IMR-90 (cell line): Measurements from ENCODE around the gene OCSTAMP. TPM values are rescaled to one million over a fixed set of nuclear protein-coding genes. Genes with fewer than 3 reads are reported as not detected.
A peak's percentile ranks its signal among the peaks of the same experiment; 100 is the strongest.

Source experiments
- ATAC-seq: fragments of 200-7000 bp; cut with Tn5 transposase; 2 replicates; pipeline ENCODE4 v1.9.1; 2020; ENCODE audit warnings: low read depth, mild to moderate bottlenecking, moderate library complexity
- BruUV-seq: library from RNA; stranded (reverse); fragments of 400-500 nt; replicated peaks from 2 replicates; lab custom pipeline; 2021; lab: Mats Ljungman, UMichigan
- CTCF ChIA-PET: fragments of 300-600 bp; formaldehyde crosslinking; extraction: SDS; loops from one replicate; lab custom pipeline; 2021; ENCODE audit warnings: antibody characterized with exemption; lab: Yijun Ruan, JAX
- POLR2A ChIA-PET: fragments of 300-600 bp; sonication (Branson Sonifier 250); formaldehyde crosslinking; loops from one replicate; lab custom pipeline; 2022; ENCODE audit warnings: antibody characterized with exemption; ENCODE audit not compliant: unreplicated experiment; lab: Charles Lee
- DNase-seq: peaks from one replicate; pipeline ENCODE4 v3.0.0; 2013
- H2AFZ ChIP-seq: replicated peaks from 2 replicates; pipeline ENCODE3; 2013; ENCODE audit warnings: low read length, mild to moderate bottlenecking; ENCODE audit not compliant: poor library complexity
- H2AK5ac ChIP-seq: 2 replicates; pipeline ENCODE4 v1.6.1; 2013; ENCODE audit warnings: low read depth, low read length, inconsistent platforms
- H2AK9ac ChIP-seq: replicated peaks from 2 replicates; pipeline ENCODE3; 2013; ENCODE audit warnings: mild to moderate bottlenecking, low read depth, low read length, moderate library complexity; ENCODE audit not compliant: poor library complexity
- H2BK120ac ChIP-seq: 2 replicates; pipeline ENCODE4 v1.6.1; 2013; ENCODE audit warnings: low read depth, low read length, inconsistent platforms
- H2BK15ac ChIP-seq: 3 replicates; pipeline ENCODE4 v1.6.1; 2013; ENCODE audit warnings: low read depth, low read length, inconsistent platforms
- H2BK20ac ChIP-seq: 2 replicates; pipeline ENCODE4 v1.6.1; 2013; ENCODE audit warnings: low read depth, mild to moderate bottlenecking, inconsistent platforms, low read length, moderate library complexity
- H2BK5ac ChIP-seq: 2 replicates; pipeline ENCODE4 v1.6.1; 2013; ENCODE audit warnings: mild to moderate bottlenecking, low read depth, low read length, inconsistent platforms; ENCODE audit not compliant: poor library complexity, severe bottlenecking
- H3K14ac ChIP-seq: replicated peaks from 2 replicates; pipeline ENCODE4 v1.6.1; 2013; ENCODE audit warnings: low read depth, low read length, inconsistent platforms
- H3K18ac ChIP-seq: 2 replicates; pipeline ENCODE4 v1.6.1; 2013; ENCODE audit warnings: low read depth, low read length, control low read depth
- H3K23ac ChIP-seq: 2 replicates; pipeline ENCODE4 v1.6.1; 2013; ENCODE audit warnings: low read depth, low read length, inconsistent platforms
- H3K27ac ChIP-seq: 2 replicates; pipeline ENCODE4 v1.5.1; 2013; ENCODE audit warnings: mild to moderate bottlenecking, control low read depth, low read length; ENCODE audit not compliant: insufficient read depth
- H3K27me3 ChIP-seq: 2 replicates; pipeline ENCODE4 v1.6.1; 2013; ENCODE audit warnings: low read length; ENCODE audit not compliant: control insufficient read depth, insufficient read depth
- H3K36me3 ChIP-seq: 2 replicates; pipeline ENCODE4 v1.6.1; 2013; ENCODE audit warnings: low read length, mixed read lengths; ENCODE audit not compliant: control insufficient read depth, insufficient read depth
- H3K4ac ChIP-seq: 2 replicates; pipeline ENCODE4 v1.6.1; 2013; ENCODE audit warnings: low read depth, low read length, inconsistent platforms
- H3K4me1 ChIP-seq: 2 replicates; pipeline ENCODE4 v1.6.1; 2013; ENCODE audit warnings: low read length, mixed read lengths; ENCODE audit not compliant: control insufficient read depth, insufficient read depth
- H3K4me2 ChIP-seq: 2 replicates; pipeline ENCODE4 v1.6.1; 2013; ENCODE audit warnings: low read depth, mild to moderate bottlenecking, control low read depth, low read length, moderate library complexity
- H3K4me3 ChIP-seq: 2 replicates; pipeline ENCODE4 v1.5.1; 2013; ENCODE audit warnings: low read depth, mild to moderate bottlenecking, control low read depth, low read length, moderate library complexity; ENCODE audit not compliant: insufficient read depth
- H3K56ac ChIP-seq: 2 replicates; pipeline ENCODE4 v1.6.1; 2013; ENCODE audit warnings: low read length, inconsistent platforms; ENCODE audit not compliant: insufficient read depth; ENCODE audit errors: extremely low read depth
- H3K79me1 ChIP-seq, 2 experiments: 2 replicates each; pipeline ENCODE4 v1.6.1; 2013; ENCODE audit warnings: low read length in 2 of 2, inconsistent platforms in 1 of 2, low read depth in 1 of 2
- H3K9ac ChIP-seq: 2 replicates; pipeline ENCODE4 v1.6.1; 2013; ENCODE audit warnings: low read depth, low read length, control low read depth
- H3K9me1 ChIP-seq: 2 replicates; pipeline ENCODE4 v1.6.1; 2013; ENCODE audit warnings: low read length, inconsistent platforms; ENCODE audit not compliant: insufficient read depth
- H3K9me3 ChIP-seq: 2 replicates; pipeline ENCODE4 v1.6.1; 2013; ENCODE audit warnings: low read length; ENCODE audit not compliant: control insufficient read depth, insufficient read depth
- H4K20me1 ChIP-seq: 2 replicates; pipeline ENCODE4 v1.6.1; 2013; ENCODE audit warnings: low read length, inconsistent platforms; ENCODE audit not compliant: insufficient read depth
- H4K5ac ChIP-seq: 2 replicates; pipeline ENCODE4 v1.6.1; 2013; ENCODE audit warnings: mild to moderate bottlenecking, low read depth, low read length, control low read depth
- H4K8ac ChIP-seq, 2 experiments: 2 replicates each; pipeline ENCODE4 v1.6.1; 2013; ENCODE audit warnings: low read depth in 2 of 2, low read length in 2 of 2, control low read depth in 1 of 2, inconsistent platforms in 1 of 2
- H4K91ac ChIP-seq: 2 replicates; pipeline ENCODE4 v1.6.1; 2013; ENCODE audit warnings: low read depth, low read length, inconsistent platforms; ENCODE audit not compliant: insufficient read depth
- CHD1 ChIP-seq: IDR thresholded peaks from 2 replicates; pipeline ENCODE4 v1.6.1; 2012; ENCODE audit warnings: low read depth, low read length, improper control_type of control experiment
- whole genome bisulfite sequencing, 2 experiments: methylation state at CpG; one replicate each; pipeline versions ENCODE4 v1.1.5 to v1.1.7; 2013; ENCODE audit warnings: missing lambda C conversion rate in 2 of 2; ENCODE audit not compliant: insufficient read length in 1 of 2; ENCODE audit errors: extremely low coverage in 2 of 2; 5-methylcytosine and 5-hydroxymethylcytosine counted together
- dilution Hi-C: fragments of 300-500 bp; cut with HindIII; formaldehyde crosslinking; loops from one replicate; pipeline ENCODE4 v1.14.3; 2018; ENCODE audit warnings: low sequenced_read_pairs; ENCODE audit not compliant: unreplicated experiment
- in situ Hi-C: fragments of 300-500 bp; cut with MboI; formaldehyde crosslinking; loops from 3 replicates; pipeline ENCODE4 v1.14.3; 2019; ENCODE audit warnings: low sequenced_read_pairs, inconsistent platforms, mixed read lengths
- intact Hi-C: fragments of 100-400 bp; cut with micrococcal nuclease; formaldehyde crosslinking; loops from 2 replicates; pipeline ENCODE4 v1.10.0; 2022
- polyA plus RNA-seq, 3 experiments: library from polyadenylated mRNA; depleted of rRNA; stranded (reverse); fragments of >200 nt; gene quantifications; 2 replicates each; pipeline ENCODE4 v1.2.3, GENCODE V29; 2012; ENCODE audit warnings: low replicate concordance in 1 of 3
- total RNA-seq: library from RNA; depleted of rRNA; stranded (reverse); fragments of >200 nt; gene quantifications from 2 replicates; pipeline ENCODE4 v1.2.3, GENCODE V29; 2012

OCSTAMP gene
- total and polyA plus RNA-seq, 2 of the 4 experiments (the other 2 are of a cell fraction), result not detected

DNA sequence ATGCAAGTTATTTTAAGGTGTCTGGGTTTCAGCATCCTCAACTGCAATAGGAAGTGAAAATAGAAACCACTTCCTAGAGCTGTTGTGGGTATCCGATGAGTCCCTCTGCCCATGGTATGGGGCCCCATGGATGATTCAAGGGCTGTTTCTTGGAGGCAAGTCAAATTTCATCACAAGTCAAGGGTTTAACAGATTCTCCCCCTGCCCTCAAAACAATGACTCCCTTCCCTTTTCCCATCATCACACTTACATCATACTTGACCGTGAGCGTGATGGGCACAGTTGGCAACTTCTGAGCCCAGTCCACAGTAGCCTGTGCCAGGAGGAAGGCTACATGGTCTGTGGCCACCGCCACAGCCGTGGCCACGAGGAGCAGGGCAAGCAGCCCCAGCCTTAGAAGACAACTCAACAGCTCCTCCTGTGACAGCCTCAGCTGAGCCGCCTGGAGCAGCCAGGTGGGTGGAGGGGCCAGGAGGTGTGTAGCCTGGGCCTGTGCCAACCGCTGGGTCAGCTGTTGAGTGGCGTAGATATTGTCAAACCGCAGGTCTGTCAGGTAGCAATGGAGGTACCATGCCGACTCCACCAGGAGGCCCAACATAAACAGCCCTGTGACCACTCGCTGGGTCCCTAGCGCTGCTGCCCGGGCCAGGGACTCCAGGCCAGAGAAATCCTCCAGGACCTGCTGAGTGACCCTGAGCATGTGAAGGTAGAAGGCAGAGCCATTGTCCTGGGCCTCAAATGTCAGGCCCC lies 5.2 kb downstream of the OCSTAMP start:
- Histone ChIP-seq H2BK20ac (no peak overlapping the region), H2BK5ac (no peak overlapping the region), H3K14ac (no peak overlapping the region), H3K4me1 (no peaks in the 10 kb centered on the region), H3K56ac (no peak overlapping the region), H2BK120ac (no peak overlapping the region), H3K9me3 (no peaks in the 10 kb centered on the region), H3K23ac (no peak overlapping the region), H3K36me3 (no peaks in the 10 kb centered on the region), H3K27ac (no peak overlapping the region), H2AK9ac (no peak overlapping the region), H3K9ac (no peak overlapping the region), H2BK15ac (no peak overlapping the region), H3K79me1 (no peaks in the 10 kb centered on the region), H4K5ac (no peak overlapping the region), H3K9me1 (no peaks in the 10 kb centered on the region), H2AK5ac (no peak overlapping the region), H3K4ac (no peak overlapping the region), H3K18ac (no peak overlapping the region), H3K27me3 (peaks cover 17% of the 10 kb centered on the region), H3K4me3 (no peak overlapping the region), H4K91ac (no peak overlapping the region), H2AFZ (no peak overlapping the region), H4K8ac (no peak overlapping the region), H4K20me1 (no peaks in the 10 kb centered on the region), H3K4me2 (no peak overlapping the region)
- peak; percentile 21 for DNase-seq
- WGBS, 2 experiments, result 74% methylated on average over 3 of the region's 14 CpGs; no CpG with 5 or more reads in 1 of the 2 experiments
- in situ Hi-C loops (no loop called here), intact Hi-C loops (no loop called here), dilution Hi-C loops (no loop called here)
- ChIA-PET POLR2A (no interaction called here), CTCF (no interaction called here)
- ATAC-seq, result no peak
- BruUV-seq, result no TSS peak
- TF ChIP-seq CHD1, result no peak
